ENCODE measurements around the gene RPS21. TPM values are rescaled to one million over a fixed set of nuclear protein-coding genes. Genes with fewer than 3 reads are reported as not detected.

Gene RPS21
- total and polyA plus RNA-seq, 12 donors, result 512 to 4,111 (median 619) TPM

GRCh38 chr20:62411479-62412193 lies 24.7 kb downstream of the RPS21 start:
- intact Hi-C loops (cut with DNase I), result loop anchor here in 6 of 10 donors (2.0 to 10.0 kb wide), 6 partner anchors 76 to 203 kb away; no protein-coding TSS in a partner anchor
- WGBS, 2 donors, result 79 to 85% methylated on average over 24 of the region's 24 CpGs
- ATAC-seq (no peak), DNase-seq (no peak)
- Histone ChIP-seq H3K27ac (no peak overlapping the region), H3K9me3 (no peaks in the 10 kb centered on the region), H3K36me3 (no peaks in the 10 kb centered on the region), H3K27me3 (peaks cover 0 to 6% (median 0%) of the 10 kb centered on the region in 7 donors), H3K4me3 (no peak overlapping the region), H3K4me1 (peaks cover 5 to 19% (median 15%) of the 10 kb centered on the region in 9 donors)
- no peak for TF ChIP-seq CTCF (IDR thresholded peaks at IDR 0.05)

- intact Hi-C loops (cut with DNase I), result loop anchor here in 5 of 10 donors (5.0 to 10.0 kb wide), 5 partner anchors 75 to 202 kb away; no protein-coding TSS in a partner anchor
- no peak for TF ChIP-seq CTCF (IDR thresholded peaks at IDR 0.05)
- Histone ChIP-seq H3K4me3 (no peak overlapping the region), H3K4me1 (peaks cover 3 to 18% (median 13%) of the 10 kb centered on the region in 9 donors), H3K36me3 (no peaks in the 10 kb centered on the region), H3K27ac (no peak overlapping the region), H3K9me3 (no peaks in the 10 kb centered on the region), H3K27me3 (peaks cover 0 to 11% (median 0%) of the 10 kb centered on the region in 7 donors)
- no peak for ATAC-seq
- WGBS, 2 donors, result 82% methylated on average over 22 of the region's 22 CpGs
- no peak for DNase-seq
Observed at GRCh38 chr20:62412194-62413024, 25.5 kb downstream of the RPS21 start.

GRCh38 chr20:62413025-62413570 lies 26.2 kb downstream of the RPS21 start:
- Histone ChIP-seq H3K27ac (no peak overlapping the region), H3K36me3 (no peaks in the 10 kb centered on the region), H3K9me3 (no peaks in the 10 kb centered on the region), H3K4me1 (peaks cover 0 to 11% (median 8%) of the 10 kb centered on the region in 9 donors), H3K27me3 (peaks cover 0 to 11% (median 0%) of the 10 kb centered on the region in 7 donors), H3K4me3 (no peak overlapping the region)
- DNase-seq (no peak), ATAC-seq (no peak)
- no peak for TF ChIP-seq CTCF (IDR thresholded peaks at IDR 0.05)
- WGBS, 2 donors, result 90 to 91% methylated on average over 11 of the region's 11 CpGs
- intact Hi-C loops (cut with DNase I), result loop anchor here in 5 of 10 donors (5.0 to 10.0 kb wide), 5 partner anchors 74 to 202 kb away; no protein-coding TSS in a partner anchor

- ATAC-seq, result no peak
- intact Hi-C loops (cut with DNase I), result loop anchor here in 5 of 10 donors (5.0 to 10.0 kb wide), 5 partner anchors 73 to 201 kb away; no protein-coding TSS in a partner anchor
- Histone ChIP-seq H3K27ac (no peak overlapping the region), H3K4me1 (peaks cover 0 to 10% (median 8%) of the 10 kb centered on the region in 9 donors), H3K27me3 (peaks cover 0 to 18% (median 0%) of the 10 kb centered on the region in 7 donors), H3K36me3 (no peaks in the 10 kb centered on the region), H3K9me3 (no peaks in the 10 kb centered on the region), H3K4me3 (no peak overlapping the region)
- no peak for TF ChIP-seq CTCF (IDR thresholded peaks at IDR 0.05)
- WGBS, 2 donors, result 85 to 86% methylated on average over 20 to 22 of the region's 22 CpGs
- DNase-seq, result no peak
Observed at GRCh38 chr20:62413896-62414481, 27.1 kb downstream of the RPS21 start.

All from heart right ventricle (tissue), 16 donors.